ENCODE data around the gene PCDH15.

GRCh38 chr10:53983431-53983830 lies 817.6 kb downstream of the PCDH15 start:
- no peak for TF ChIP-seq CTCF (conservative IDR thresholded peaks at IDR 0.05; ENCODE audit: low read depth, low read length)
- no peak for TF ChIP-seq EZH2 (IDR thresholded peaks at IDR 0.05; ENCODE audit: borderline replicate concordance, low read depth, low read length, poor library complexity, severe bottlenecking)

Measured in A673 (cell line).